WTC11 (cell line): ENCODE data around the gene HBG1. TPM values are rescaled to one million over a fixed set of nuclear protein-coding genes. Genes with fewer than 3 reads are reported as not detected.
"Not testable (repeated sequence)": the region's sequence is repeated elsewhere in the genome, so short reads cannot be mapped to it uniquely, and the experiment has no call there.

Experiments
- ATAC-seq: fragments of 200-7000 bp; cut with Tn5 transposase; 2 replicates; pipeline ENCODE4 v1.10.0; 2021; ENCODE audit warnings: mild to moderate bottlenecking, moderate library complexity
- Bru-seq: library from RNA; stranded (reverse); fragments of 400-500 nt; gene quantifications from one replicate; lab custom pipeline; 2021; lab: Mats Ljungman, UMichigan
- CTCF ChIA-PET: fragments of 300-600 bp; sonication (Branson Sonifier 250); formaldehyde crosslinking; loops from one replicate; lab custom pipeline; 2021; ENCODE audit warnings: antibody characterized with exemption; lab: Charles Lee
- POLR2A ChIA-PET: fragments of 350-600 bp; sonication (Branson Sonifier 250); formaldehyde crosslinking; loops from one replicate; lab custom pipeline; 2021; ENCODE audit warnings: antibody characterized with exemption; lab: Charles Lee
- DNase-seq: peaks from one replicate; pipeline ENCODE4 v3.0.0; 2021; ENCODE audit warnings: low spot score
- H3K27ac Mint-ChIP-seq: 2 replicates; pipeline ENCODE4 v1.8.0; 2021; ENCODE audit warnings: mixed read lengths
- H3K27me3 Mint-ChIP-seq: 2 replicates; pipeline ENCODE4 v1.8.0; 2021; ENCODE audit warnings: low read depth, mild to moderate bottlenecking, moderate library complexity, mixed read lengths
- H3K36me3 Mint-ChIP-seq: 2 replicates; pipeline ENCODE4 v1.8.0; 2021; ENCODE audit warnings: mixed read lengths
- H3K4me1 Mint-ChIP-seq: 2 replicates; pipeline ENCODE4 v1.8.0; 2022; ENCODE audit warnings: mixed read lengths
- H3K4me3 Mint-ChIP-seq: 2 replicates; pipeline ENCODE4 v1.8.0; 2021; ENCODE audit warnings: mild to moderate bottlenecking, moderate library complexity, mixed read lengths
- H3K9me3 Mint-ChIP-seq: 2 replicates; pipeline ENCODE4 v1.8.0; 2021; ENCODE audit warnings: mixed read lengths
- CBFB ChIP-seq: sonication (generic); formaldehyde crosslinking; IDR thresholded peaks from 2 replicates; pipeline ENCODE4 v1.8.1; 2022; ENCODE audit warnings: mild to moderate bottlenecking, low read depth, missing genetic modification reagents
- CDX4 ChIP-seq: fragments of 250-450 bp; sonication (Bioruptor Pico); IDR thresholded peaks from 2 replicates; pipeline ENCODE4 v1.9.0; 2021; ENCODE audit warnings: moderate library complexity, mild to moderate bottlenecking, inconsistent platforms, borderline replicate concordance
- CREB1 ChIP-seq: sonication (generic); formaldehyde crosslinking; IDR thresholded peaks from 2 replicates; pipeline ENCODE4 v1.8.0; 2023; ENCODE audit warnings: mild to moderate bottlenecking, missing genetic modification reagents
- CREM ChIP-seq: sonication (generic); formaldehyde crosslinking; IDR thresholded peaks from 2 replicates; pipeline ENCODE4 v1.8.1; 2022; ENCODE audit warnings: mild to moderate bottlenecking, missing genetic modification reagents, moderate library complexity
- E2F5 ChIP-seq: sonication (generic); formaldehyde crosslinking; IDR thresholded peaks from 2 replicates; pipeline ENCODE4 v1.8.1; 2022; ENCODE audit warnings: mild to moderate bottlenecking, moderate library complexity, missing genetic modification reagents
- ELF4 ChIP-seq: sonication (generic); formaldehyde crosslinking; IDR thresholded peaks from 2 replicates; pipeline ENCODE4 v1.8.1; 2022; ENCODE audit warnings: low read depth, mild to moderate bottlenecking, moderate library complexity, missing genetic modification reagents
- GTF2I ChIP-seq: fragments of 250-450 bp; sonication (Bioruptor Pico); conservative IDR thresholded peaks from 2 replicates; pipeline ENCODE4 v1.4.0; 2021; ENCODE audit warnings: mild to moderate bottlenecking
- JAZF1 ChIP-seq: fragments of 250-450 bp; sonication (Bioruptor Pico); IDR thresholded peaks from 2 replicates; pipeline ENCODE4 v1.9.0; 2021; ENCODE audit warnings: moderate library complexity, mild to moderate bottlenecking, inconsistent platforms
- JUN ChIP-seq: sonication (generic); formaldehyde crosslinking; IDR thresholded peaks from 2 replicates; pipeline ENCODE4 v1.8.0; 2023; ENCODE audit warnings: mild to moderate bottlenecking, missing genetic modification reagents
- KAT7 ChIP-seq: sonication (generic); formaldehyde crosslinking; IDR thresholded peaks from 2 replicates; pipeline ENCODE4 v1.8.1; 2023; ENCODE audit warnings: missing genetic modification reagents, mild to moderate bottlenecking, borderline replicate concordance
- NR2C2 ChIP-seq: sonication (generic); formaldehyde crosslinking; IDR thresholded peaks from 2 replicates; pipeline ENCODE4 v1.8.0; 2022; ENCODE audit warnings: mild to moderate bottlenecking, missing genetic modification reagents
- PRRX2 ChIP-seq: fragments of 250-450 bp; sonication (Bioruptor Pico); IDR thresholded peaks from 2 replicates; pipeline ENCODE4 v1.8.0; 2021; ENCODE audit warnings: mild to moderate bottlenecking
- RORB ChIP-seq: fragments of 250-450 bp; sonication (Bioruptor Pico); IDR thresholded peaks from 2 replicates; pipeline ENCODE4 v1.9.0; 2021; ENCODE audit warnings: mild to moderate bottlenecking
- SMAD4 ChIP-seq: sonication (generic); formaldehyde crosslinking; IDR thresholded peaks from 2 replicates; pipeline ENCODE4 v1.8.0; 2022; ENCODE audit warnings: mild to moderate bottlenecking, missing genetic modification reagents
- SP1 ChIP-seq: sonication (generic); formaldehyde crosslinking; conservative IDR thresholded peaks from 2 replicates; pipeline ENCODE4 v1.8.1; 2022; ENCODE audit warnings: missing genetic modification reagents
- TCF7 ChIP-seq: sonication (generic); formaldehyde crosslinking; IDR thresholded peaks from 2 replicates; pipeline ENCODE4 v1.8.0; 2022; ENCODE audit warnings: mild to moderate bottlenecking, low read depth, missing genetic modification reagents, moderate library complexity
- TEAD1 ChIP-seq: sonication (generic); formaldehyde crosslinking; IDR thresholded peaks from 2 replicates; pipeline ENCODE4 v1.8.0; 2022; ENCODE audit warnings: mild to moderate bottlenecking, missing genetic modification reagents
- ZBTB43 ChIP-seq: sonication (generic); formaldehyde crosslinking; IDR thresholded peaks from 2 replicates; pipeline ENCODE4 v1.8.1; 2023; ENCODE audit warnings: mild to moderate bottlenecking, missing genetic modification reagents
- ZMAT4 ChIP-seq: fragments of 250-450 bp; sonication (Bioruptor Pico); IDR thresholded peaks from 2 replicates; pipeline ENCODE4 v1.9.0; 2021; ENCODE audit warnings: mild to moderate bottlenecking
- ZNF425 ChIP-seq: fragments of 250-450 bp; sonication (Bioruptor Pico); conservative IDR thresholded peaks from 2 replicates; pipeline ENCODE4 v1.9.0; 2021; ENCODE audit warnings: mild to moderate bottlenecking
- ZNF671 ChIP-seq: fragments of 250-450 bp; sonication (Bioruptor Pico); IDR thresholded peaks from 2 replicates; pipeline ENCODE4 v1.8.0; 2021; ENCODE audit warnings: mild to moderate bottlenecking
- long read RNA-seq, 3 experiments: library from RNA in 1 of 3; library from capped mRNA in 1 of 3; library from polyadenylated mRNA in 1 of 3; unstranded in 2 of 3; stranded (forward) in 1 of 3; transcript quantifications; one replicate each; pipeline ENCODE4 v2.0.0, GENCODE V29; 2021
- total RNA-seq: library from RNA; stranded (reverse); gene quantifications from 3 replicates; pipeline ENCODE4 v1.2.3, GENCODE V29; 2021

The HBG1 gene
- total RNA-seq = 1.5 to 3.4 TPM (median 2.7 TPM) in 3 replicates
- Bru-seq, nascent RNA = not detected
- long read RNA-seq, experiment 1 = 0 reads
- long read RNA-seq, experiment 2 = 0 reads
- long read RNA-seq, experiment 3 = 0 reads

GRCh38 chr11:5249807-5250396, at the start of gene HBG1:
HBG1 (minus strand) TSS chr11:5249857; CDS start chr11:5249804, 53 bp downstream.
- DNase-seq, H3K27me3 Mint-ChIP-seq, H3K4me3 Mint-ChIP-seq, H3K9me3 Mint-ChIP-seq, ATAC-seq, H3K4me1 Mint-ChIP-seq, H3K36me3 Mint-ChIP-seq, CTCF ChIA-PET, POLR2A ChIA-PET, H3K27ac Mint-ChIP-seq: not testable (repeated sequence)

GRCh38 chr11:5298451-5298850, 48.8 kb upstream of the HBG1 start:
- no peak overlapping the region for H3K4me3 Mint-ChIP-seq
- H3K9me3 Mint-ChIP-seq = peaks cover under 1% of the 10 kb centered on the region; the same call in 1 of the 2 replicates
- ATAC-seq (no peak), DNase-seq (no peak)
- H3K27ac Mint-ChIP-seq = no peak overlapping the region
- H3K36me3 Mint-ChIP-seq = no peaks in the 10 kb centered on the region
- ChIA-PET CTCF (no interaction called here), POLR2A (no interaction called here)
- TF ChIP-seq CREB1 (CRISPR knock-in tag) = no peak
- TF ChIP-seq RORB (CRISPR knock-in tag) = no peak
- no peak for TF ChIP-seq TCF7
- TF ChIP-seq SP1 (CRISPR knock-in tag) = no peak
- TF ChIP-seq ZBTB43 (CRISPR knock-in tag) = no peak
- no peak for TF ChIP-seq ZMAT4
- TF ChIP-seq ELF4 (CRISPR knock-in tag) = no peak
- no peak for TF ChIP-seq JAZF1 (CRISPR knock-in tag)
- no peak for TF ChIP-seq ZNF425 (CRISPR knock-in tag)
- no peak for TF ChIP-seq SMAD4 (CRISPR knock-in tag)
- TF ChIP-seq PRRX2 (CRISPR knock-in tag) = no peak
- no peak for TF ChIP-seq GTF2I (CRISPR knock-in tag)
- TF ChIP-seq CDX4 (CRISPR knock-in tag) = no peak
- no peak for TF ChIP-seq E2F5
- TF ChIP-seq JUN = no peak
- no peak for TF ChIP-seq CBFB (CRISPR knock-in tag)
- TF ChIP-seq CREM = no peak
- H3K27me3 Mint-ChIP-seq = no peaks in the 10 kb centered on the region
- no peaks in the 10 kb centered on the region for H3K4me1 Mint-ChIP-seq

- H3K9me3 Mint-ChIP-seq = peaks cover 5% of the 10 kb centered on the region
- ATAC-seq = no peak
Observed at GRCh38 chr11:5297721-5298323, 48.2 kb upstream of the HBG1 start.

GRCh38 chr11:5294342-5294995, 44.8 kb upstream of the HBG1 start:
- CTCF ChIA-PET, H3K4me1 Mint-ChIP-seq, H3K4me3 Mint-ChIP-seq, DNase-seq, POLR2A ChIA-PET, H3K27ac Mint-ChIP-seq, H3K27me3 Mint-ChIP-seq, ATAC-seq, H3K9me3 Mint-ChIP-seq, H3K36me3 Mint-ChIP-seq: not testable (repeated sequence)

More at GRCh38 chr11:5297721-5298323, 48.2 kb upstream of the HBG1 start:
- Mint-ChIP-seq H3K4me3 (no peak overlapping the region), H3K27me3 (no peaks in the 10 kb centered on the region), H3K36me3 (no peaks in the 10 kb centered on the region), H3K4me1 (no peaks in the 10 kb centered on the region), H3K27ac (no peak overlapping the region)
- DNase-seq = no peak
- no peak for TF ChIP-seq NR2C2
- no peak for TF ChIP-seq TEAD1 (CRISPR knock-in tag)
- TF ChIP-seq KAT7 = no peak
- no peak for TF ChIP-seq ZNF671
- CTCF ChIA-PET = no interaction called here
- POLR2A ChIA-PET = no interaction called here
